Muscle layer of colon (tissue), 2 donors: ENCODE data around the gene CR2.
"Not testable (repeated sequence)": the region's sequence is repeated elsewhere in the genome, so short reads cannot be mapped to it uniquely, and the experiment has no call there.

ENCODE experiments used
- H3K27ac ChIP-seq: one replicate; pipeline ENCODE4 v1.7.0; 2013; ENCODE audit warnings: low read depth, mild to moderate bottlenecking, low read length, moderate library complexity
- H3K27me3 ChIP-seq, 2 donors: one replicate each; pipeline ENCODE4 v1.7.0; 2013; ENCODE audit warnings: low read length in 2 of 2, mild to moderate bottlenecking in 2 of 2; ENCODE audit not compliant: insufficient read depth in 2 of 2, control insufficient read depth in 1 of 2
- H3K36me3 ChIP-seq: one replicate; pipeline ENCODE4 v1.7.0; 2013; ENCODE audit warnings: mild to moderate bottlenecking, low read length; ENCODE audit not compliant: insufficient read depth
- H3K4me1 ChIP-seq: one replicate; pipeline ENCODE4 v1.7.0; 2013; ENCODE audit warnings: mild to moderate bottlenecking, low read length; ENCODE audit not compliant: insufficient read depth
- H3K4me3 ChIP-seq, 2 donors: one replicate each; pipeline ENCODE4 v1.7.0; 2013; ENCODE audit warnings: low read length in 2 of 2, low read depth in 1 of 2, mild to moderate bottlenecking in 1 of 2, moderate library complexity in 1 of 2
- H3K9ac ChIP-seq: one replicate; pipeline ENCODE4 v1.7.0; 2013; ENCODE audit warnings: low read length
- H3K9me3 ChIP-seq: one replicate; pipeline ENCODE4 v1.7.0; 2013; ENCODE audit warnings: mild to moderate bottlenecking, low read length
- donor health status: abdominal sarcoma.
- donor health status: Adenocarcinoma of cecum.

The CR2 gene

GRCh38 chr1:207514890-207515289, 60.8 kb downstream of the CR2 start:
- Histone ChIP-seq H3K9me3 (no peaks in the 10 kb centered on the region), H3K9ac (no peak overlapping the region), H3K27me3 (no peaks in the 10 kb centered on the region), H3K27ac (no peak overlapping the region), H3K4me3 (no peak overlapping the region), H3K36me3 (no peaks in the 10 kb centered on the region), H3K4me1 (no peaks in the 10 kb centered on the region)

GRCh38 chr1:207516729-207517128, 62.6 kb downstream of the CR2 start:
- Histone ChIP-seq H3K27ac (no peak overlapping the region), H3K4me1 (no peaks in the 10 kb centered on the region), H3K9ac (no peak overlapping the region), H3K36me3 (no peaks in the 10 kb centered on the region), H3K27me3 (no peaks in the 10 kb centered on the region), H3K9me3 (no peaks in the 10 kb centered on the region), H3K4me3 (no peak overlapping the region)

GRCh38 chr1:207518608-207519236, 64.6 kb downstream of the CR2 start:
- H3K4me3 ChIP-seq = no peak overlapping the region
- no peaks in the 10 kb centered on the region for H3K36me3 ChIP-seq
- no peaks in the 10 kb centered on the region for H3K9me3 ChIP-seq
- no peak overlapping the region for H3K9ac ChIP-seq
- no peaks in the 10 kb centered on the region for H3K27me3 ChIP-seq
- no peaks in the 10 kb centered on the region for H3K4me1 ChIP-seq
- no peak overlapping the region for H3K27ac ChIP-seq

- H3K9ac ChIP-seq = no peak overlapping the region
- no peak overlapping the region for H3K4me3 ChIP-seq
- H3K27me3 ChIP-seq = no peaks in the 10 kb centered on the region
- H3K4me1 ChIP-seq = no peaks in the 10 kb centered on the region
- no peak overlapping the region for H3K27ac ChIP-seq
- H3K9me3 ChIP-seq = no peaks in the 10 kb centered on the region
- H3K36me3 ChIP-seq = no peaks in the 10 kb centered on the region
Measured at GRCh38 chr1:207519505-207520399, 65.6 kb downstream of the CR2 start.

GRCh38 chr1:207520400-207521345, 66.5 kb downstream of the CR2 start:
- H3K27ac ChIP-seq, H3K36me3 ChIP-seq, H3K4me1 ChIP-seq, H3K27me3 ChIP-seq, H3K9me3 ChIP-seq, H3K4me3 ChIP-seq, H3K9ac ChIP-seq: not testable (repeated sequence)

GRCh38 chr1:207525239-207525638, 71.1 kb downstream of the CR2 start:
- H3K27ac ChIP-seq, H3K9me3 ChIP-seq, H3K36me3 ChIP-seq, H3K4me1 ChIP-seq, H3K4me3 ChIP-seq, H3K27me3 ChIP-seq, H3K9ac ChIP-seq: not testable (repeated sequence)

GRCh38 chr1:207528401-207528800, 74.3 kb downstream of the CR2 start:
- H3K4me1 ChIP-seq, H3K9me3 ChIP-seq, H3K27me3 ChIP-seq, H3K9ac ChIP-seq, H3K4me3 ChIP-seq, H3K27ac ChIP-seq, H3K36me3 ChIP-seq: not testable (repeated sequence)

- not testable (repeated sequence) for H3K9ac ChIP-seq, H3K4me1 ChIP-seq, H3K4me3 ChIP-seq, H3K27me3 ChIP-seq, H3K27ac ChIP-seq, H3K36me3 ChIP-seq, H3K9me3 ChIP-seq
Measured at GRCh38 chr1:207536263-207536662, 82.1 kb downstream of the CR2 start.
